Activated naive CD4-positive, alpha-beta T cell treated with anti-CD3 and anti-CD28 coated beads, Interleukin-2, amount 10 ng/mL, durations not matched to agents 7 days and 5 days (primary cell): ENCODE data around the gene SMLR1.
A peak's percentile ranks its signal among the peaks of the same experiment; 100 is the strongest.
"Not testable (repeated sequence)": the region's sequence is repeated elsewhere in the genome, so short reads cannot be mapped to it uniquely, and the experiment has no call there.

Experiments used
- CTCF ChIA-PET: fragments of 350-600 bp; sonication (Branson Sonifier 250); formaldehyde crosslinking; loops from one replicate; lab custom pipeline; 2021; ENCODE audit warnings: antibody characterized with exemption; lab: Charles Lee
- DNase-seq: peaks from one replicate; pipeline ENCODE4 v3.0.0-alpha.2; 2020
- H3K27ac Mint-ChIP-seq: one replicate; pipeline ENCODE4 v1.8.0; 2021; ENCODE audit warnings: mild to moderate bottlenecking, moderate library complexity, mixed read lengths
- H3K27me3 Mint-ChIP-seq: one replicate; pipeline ENCODE4 v1.8.0; 2021; ENCODE audit warnings: mild to moderate bottlenecking, mixed read lengths
- H3K36me3 Mint-ChIP-seq: one replicate; pipeline ENCODE4 v1.8.0; 2021; ENCODE audit warnings: mixed read lengths
- H3K4me1 Mint-ChIP-seq: one replicate; pipeline ENCODE4 v1.8.0; 2021; ENCODE audit warnings: mixed read lengths
- H3K4me3 Mint-ChIP-seq: one replicate; pipeline ENCODE4 v1.8.0; 2021; ENCODE audit warnings: mild to moderate bottlenecking, moderate library complexity, mixed read lengths
- H3K9me3 Mint-ChIP-seq: one replicate; pipeline ENCODE4 v1.8.0; 2021; ENCODE audit warnings: mixed read lengths

The SMLR1 gene

GRCh38 chr6:130827247-130828149 is at the start of gene SMLR1:
Gene SMLR1, plus strand, starts transcription at chr6:130827406. Its CDS starts 8 bp downstream, at chr6:130827414.
- Mint-ChIP-seq H3K36me3 (no peaks in the 10 kb centered on the region), H3K4me3 (no peak within 1 kb of the TSS), H3K27me3 (no peaks in the 10 kb centered on the region), H3K27ac (no peak within 1 kb of the TSS), H3K9me3 (no peaks in the 10 kb centered on the region), H3K4me1 (peaks cover 16% of the 10 kb centered on the region)
- CTCF ChIA-PET, result interaction anchor here (1.0 kb wide), 1 partner anchor 9 kb away, joined by 4 read pairs; no protein-coding TSS in a partner anchor
- DNase-seq, result no peak

GRCh38 chr6:130778946-130779657 is 48.1 kb upstream of the SMLR1 start:
- Mint-ChIP-seq H3K9me3 (peaks cover 14% of the 10 kb centered on the region), H3K27ac (no peak overlapping the region), H3K27me3 (no peaks in the 10 kb centered on the region), H3K4me1 (peaks cover 56% of the 10 kb centered on the region), H3K36me3 (peaks cover 15% of the 10 kb centered on the region), H3K4me3 (no peak overlapping the region)
- CTCF ChIA-PET, result no interaction called here
- no peak for DNase-seq

- no peak for DNase-seq
- peaks cover 56% of the 10 kb centered on the region for H3K4me1 Mint-ChIP-seq
- H3K36me3 Mint-ChIP-seq, result peaks cover 15% of the 10 kb centered on the region
- H3K9me3 Mint-ChIP-seq, result peaks cover 17% of the 10 kb centered on the region
- CTCF ChIA-PET, result no interaction called here
- H3K27ac Mint-ChIP-seq, result no peak overlapping the region
- no peaks in the 10 kb centered on the region for H3K27me3 Mint-ChIP-seq
- H3K4me3 Mint-ChIP-seq, result no peak overlapping the region
These were observed 47.6 kb upstream of the SMLR1 start for GRCh38 chr6:130779658-130780033.

- no peaks in the 10 kb centered on the region for H3K27me3 Mint-ChIP-seq
- H3K27ac Mint-ChIP-seq, result no peak overlapping the region
- peaks cover 17% of the 10 kb centered on the region for H3K9me3 Mint-ChIP-seq
- CTCF ChIA-PET, result no interaction called here
- H3K4me3 Mint-ChIP-seq, result no peak overlapping the region
- peaks cover 15% of the 10 kb centered on the region for H3K36me3 Mint-ChIP-seq
- peaks cover 56% of the 10 kb centered on the region for H3K4me1 Mint-ChIP-seq
- no peak for DNase-seq
These were observed 47.1 kb upstream of the SMLR1 start for GRCh38 chr6:130780122-130780521.

GRCh38 chr6:130781557-130781956 is 45.6 kb upstream of the SMLR1 start:
- peak; percentile 57 for DNase-seq
- Mint-ChIP-seq H3K36me3 (peaks cover 15% of the 10 kb centered on the region), H3K4me3 (no peak overlapping the region), H3K27me3 (no peaks in the 10 kb centered on the region), H3K4me1 (peaks cover 51% of the 10 kb centered on the region), H3K27ac (peak overlapping the region; percentile 51), H3K9me3 (peaks cover 17% of the 10 kb centered on the region)
- CTCF ChIA-PET, result no interaction called here

GRCh38 chr6:130783416-130784107 is 43.6 kb upstream of the SMLR1 start:
- Mint-ChIP-seq H3K27ac (no peak overlapping the region), H3K4me1 (peaks cover 40% of the 10 kb centered on the region), H3K9me3 (peaks cover 17% of the 10 kb centered on the region), H3K36me3 (peaks cover 15% of the 10 kb centered on the region), H3K27me3 (no peaks in the 10 kb centered on the region), H3K4me3 (no peak overlapping the region)
- CTCF ChIA-PET, result interaction anchor here (0.7 kb wide), 1 partner anchor 9 kb away, joined by 3 read pairs; no protein-coding TSS in a partner anchor
- no peak for DNase-seq

- Mint-ChIP-seq H3K27ac (no peak overlapping the region), H3K9me3 (peaks cover 3% of the 10 kb centered on the region), H3K27me3 (peaks cover 3% of the 10 kb centered on the region), H3K36me3 (no peaks in the 10 kb centered on the region), H3K4me3 (no peak overlapping the region), H3K4me1 (no peaks in the 10 kb centered on the region)
- no peak for DNase-seq
- CTCF ChIA-PET, result interaction anchor here (0.7 kb wide), 1 partner anchor 406 kb away, joined by 3 read pairs; no protein-coding TSS in a partner anchor
These were observed 39.3 kb upstream of the SMLR1 start for GRCh38 chr6:130787726-130788500.

GRCh38 chr6:130788954-130789353 is 38.3 kb upstream of the SMLR1 start:
- Mint-ChIP-seq H3K9me3 (peaks cover 3% of the 10 kb centered on the region), H3K27me3 (peaks cover 3% of the 10 kb centered on the region), H3K27ac (no peak overlapping the region), H3K36me3 (no peaks in the 10 kb centered on the region), H3K4me1 (no peaks in the 10 kb centered on the region), H3K4me3 (no peak overlapping the region)
- no peak for DNase-seq
- CTCF ChIA-PET, result interaction anchor here (0.6 to 1.0 kb wide), 3 partner anchors 83 to 603 kb away, joined by 3 read pairs; no protein-coding TSS in a partner anchor

- no peaks in the 10 kb centered on the region for H3K4me1 Mint-ChIP-seq
- H3K4me3 Mint-ChIP-seq, result no peak overlapping the region
- DNase-seq, result no peak
- H3K36me3 Mint-ChIP-seq, result no peaks in the 10 kb centered on the region
- peaks cover 3% of the 10 kb centered on the region for H3K27me3 Mint-ChIP-seq
- no peak overlapping the region for H3K27ac Mint-ChIP-seq
- CTCF ChIA-PET, result no interaction called here
- H3K9me3 Mint-ChIP-seq, result peaks cover under 1% of the 10 kb centered on the region
These were observed 33.1 kb upstream of the SMLR1 start for GRCh38 chr6:130794010-130794697.

- Mint-ChIP-seq H3K4me3 (no peak overlapping the region), H3K36me3 (no peaks in the 10 kb centered on the region), H3K9me3 (peaks cover 1% of the 10 kb centered on the region), H3K4me1 (no peaks in the 10 kb centered on the region), H3K27me3 (peaks cover 1% of the 10 kb centered on the region), H3K27ac (no peak overlapping the region)
- CTCF ChIA-PET, result no interaction called here
- no peak for DNase-seq
These were observed 32.5 kb upstream of the SMLR1 start for GRCh38 chr6:130794738-130795137.

- DNase-seq, result no peak
- H3K4me3 Mint-ChIP-seq, result no peak overlapping the region
- H3K36me3 Mint-ChIP-seq, result no peaks in the 10 kb centered on the region
- peaks cover 1% of the 10 kb centered on the region for H3K9me3 Mint-ChIP-seq
- H3K4me1 Mint-ChIP-seq, result no peaks in the 10 kb centered on the region
- no peak overlapping the region for H3K27ac Mint-ChIP-seq
- no peaks in the 10 kb centered on the region for H3K27me3 Mint-ChIP-seq
- CTCF ChIA-PET, result no interaction called here
These were observed 30.8 kb upstream of the SMLR1 start for GRCh38 chr6:130796313-130796905.

GRCh38 chr6:130797061-130797460 is 30.1 kb upstream of the SMLR1 start:
- H3K9me3 Mint-ChIP-seq, result peaks cover 4% of the 10 kb centered on the region
- CTCF ChIA-PET, result no interaction called here

GRCh38 chr6:130801368-130801767 is 25.8 kb upstream of the SMLR1 start:
- H3K27me3 Mint-ChIP-seq, H3K36me3 Mint-ChIP-seq, DNase-seq, H3K9me3 Mint-ChIP-seq, H3K27ac Mint-ChIP-seq, CTCF ChIA-PET, H3K4me1 Mint-ChIP-seq, H3K4me3 Mint-ChIP-seq: not testable (repeated sequence)

More at GRCh38 chr6:130797061-130797460, 30.1 kb upstream of the SMLR1 start:
- Mint-ChIP-seq H3K27ac (no peak overlapping the region), H3K36me3 (no peaks in the 10 kb centered on the region), H3K4me3 (no peak overlapping the region), H3K4me1 (no peaks in the 10 kb centered on the region), H3K27me3 (no peaks in the 10 kb centered on the region)
- DNase-seq, result no peak
